Measurements from ENCODE around the gene THSD4.

Gene THSD4

GRCh38 chr15:71312194-71312708 lies 197.0 kb downstream of the THSD4 start:
- TF ChIP-seq CTCF (IDR thresholded peaks at IDR 0.05), result no peak

- TF ChIP-seq CTCF (IDR thresholded peaks at IDR 0.05), result no peak
These were observed 197.6 kb downstream of the THSD4 start for GRCh38 chr15:71312731-71313460.

- TF ChIP-seq CTCF (IDR thresholded peaks at IDR 0.05), result no peak
These were observed 198.5 kb downstream of the THSD4 start for GRCh38 chr15:71313806-71314205.

- no peak for TF ChIP-seq CTCF (IDR thresholded peaks at IDR 0.05)
These were observed 199.8 kb downstream of the THSD4 start for GRCh38 chr15:71314956-71315537.

- TF ChIP-seq CTCF (IDR thresholded peaks at IDR 0.05), result no peak
These were observed 201.6 kb downstream of the THSD4 start for GRCh38 chr15:71316911-71317310.

- no peak for TF ChIP-seq CTCF (IDR thresholded peaks at IDR 0.05)
These were observed 204.7 kb downstream of the THSD4 start for GRCh38 chr15:71319935-71320334.

- no peak for TF ChIP-seq CTCF (IDR thresholded peaks at IDR 0.05)
These were observed 207.8 kb downstream of the THSD4 start for GRCh38 chr15:71323082-71323481.

Measured in LNCAP (cell line).